Raji (cell line): ENCODE measurements around the gene CHCHD10.

Experiments used
- POLR2A ChIP-seq: IDR thresholded peaks from 2 replicates; pipeline ENCODE4 v1.6.1; 2011; ENCODE audit warnings: low read depth, low read length, control low read depth; ENCODE audit not compliant: insufficient read depth

Gene CHCHD10

DNA sequence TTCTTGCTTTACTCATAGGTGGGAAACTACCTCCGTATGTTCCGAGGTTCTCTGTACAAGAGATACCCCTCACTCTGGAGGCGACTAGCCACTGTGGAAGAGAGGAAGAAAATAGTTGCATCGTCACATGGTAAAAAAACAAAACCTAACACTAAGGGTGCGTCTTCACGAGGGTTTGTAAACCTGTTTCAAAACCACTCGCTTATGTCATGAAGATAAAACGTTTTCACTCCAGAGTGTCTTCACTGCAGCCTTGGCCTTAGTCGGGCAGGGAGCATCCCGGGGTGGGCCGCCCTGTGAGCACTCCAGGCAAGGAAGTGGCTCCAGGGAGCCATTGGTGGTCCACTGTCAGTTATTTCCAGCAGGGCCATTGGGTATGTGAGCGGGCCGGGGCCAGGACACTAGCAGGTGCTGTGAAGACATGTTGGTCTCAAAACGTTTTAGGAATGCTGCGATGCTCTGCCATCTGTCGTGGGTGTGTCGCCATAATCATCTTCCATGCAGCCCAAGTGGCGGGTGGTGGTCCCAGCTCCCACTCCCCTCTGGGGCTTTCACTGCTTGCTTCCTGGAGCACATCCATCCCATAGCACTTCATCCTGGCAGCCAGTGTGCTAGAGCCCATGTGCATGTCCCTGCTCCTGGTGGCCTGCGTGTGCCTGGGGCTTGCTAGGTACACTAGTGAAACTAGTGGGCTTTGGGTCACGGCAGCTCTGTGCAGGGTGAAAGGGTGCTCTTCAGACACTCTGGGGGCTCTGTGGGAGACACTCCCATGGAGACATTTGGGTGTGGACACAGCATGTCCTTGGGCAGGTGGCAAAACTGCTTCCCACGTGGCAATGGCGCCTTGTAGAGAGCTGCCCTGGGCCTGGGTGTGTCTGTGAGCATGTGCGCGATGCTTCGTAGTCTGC, 24.2 kb upstream of the CHCHD10 start:
- TF ChIP-seq POLR2A: no peak

DNA sequence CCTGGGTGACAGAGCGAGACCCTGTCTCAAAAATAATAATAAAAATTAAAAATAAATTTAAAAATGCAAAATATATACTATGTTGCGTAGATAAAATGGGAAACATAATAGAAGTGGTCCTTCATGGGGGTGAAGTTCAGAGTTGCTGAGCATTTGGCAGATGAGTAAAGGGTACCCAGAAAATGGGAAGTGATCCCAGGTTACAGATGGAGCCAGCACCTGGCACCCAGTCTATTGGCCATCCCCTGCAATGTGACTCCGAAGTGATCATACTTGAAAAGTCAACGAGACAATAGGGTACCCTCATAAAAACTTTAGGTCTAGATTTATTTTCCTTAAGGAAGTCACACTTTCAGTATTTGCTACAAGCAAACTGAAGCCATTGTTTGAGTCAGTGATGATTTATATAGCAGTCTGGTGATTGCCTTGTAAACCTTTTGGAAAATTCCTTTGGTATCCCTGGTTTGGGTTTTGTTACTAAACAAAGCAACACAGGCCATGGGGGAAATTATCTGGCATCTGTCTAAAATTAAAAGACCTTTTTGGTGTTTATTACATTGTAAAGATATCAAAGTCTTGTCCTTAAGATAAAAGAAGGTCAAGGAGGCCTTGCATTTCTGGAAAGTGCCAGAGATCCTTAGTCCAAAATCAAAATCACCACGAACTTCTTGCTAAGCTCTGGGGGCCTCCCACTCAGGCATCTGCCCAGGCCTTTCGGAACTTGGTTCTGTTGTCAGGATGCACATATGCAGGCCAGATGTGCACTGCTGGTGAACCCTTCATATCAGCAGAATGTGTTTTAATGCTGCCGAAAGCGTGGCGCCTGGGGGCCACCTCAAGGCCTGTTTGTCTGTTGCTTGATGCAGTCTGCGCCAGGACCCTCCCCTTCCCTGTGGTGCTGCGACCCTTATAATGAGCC, 23.3 kb upstream of the CHCHD10 start:
- no peak for TF ChIP-seq POLR2A

DNA sequence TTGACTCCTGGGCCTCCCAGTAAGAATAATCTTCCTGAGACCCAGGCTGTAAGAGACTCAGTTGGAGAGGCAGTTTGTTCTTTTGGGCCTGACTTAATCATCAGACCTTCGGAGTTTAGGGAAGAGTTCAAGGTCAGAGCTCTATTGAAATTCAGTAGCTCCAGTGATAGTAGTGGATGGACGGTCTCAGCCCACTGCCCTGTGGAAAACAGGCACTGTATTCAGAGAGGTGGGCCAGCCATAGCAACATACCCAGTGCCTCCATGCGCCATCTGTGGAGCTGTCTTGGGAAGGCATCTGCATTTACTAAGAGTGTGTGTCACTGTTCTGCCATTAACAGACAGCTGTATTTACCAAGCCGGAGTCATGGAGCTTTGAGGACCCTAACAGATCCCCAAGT, 21.9 kb upstream of the CHCHD10 start:
- TF ChIP-seq POLR2A: no peak

DNA sequence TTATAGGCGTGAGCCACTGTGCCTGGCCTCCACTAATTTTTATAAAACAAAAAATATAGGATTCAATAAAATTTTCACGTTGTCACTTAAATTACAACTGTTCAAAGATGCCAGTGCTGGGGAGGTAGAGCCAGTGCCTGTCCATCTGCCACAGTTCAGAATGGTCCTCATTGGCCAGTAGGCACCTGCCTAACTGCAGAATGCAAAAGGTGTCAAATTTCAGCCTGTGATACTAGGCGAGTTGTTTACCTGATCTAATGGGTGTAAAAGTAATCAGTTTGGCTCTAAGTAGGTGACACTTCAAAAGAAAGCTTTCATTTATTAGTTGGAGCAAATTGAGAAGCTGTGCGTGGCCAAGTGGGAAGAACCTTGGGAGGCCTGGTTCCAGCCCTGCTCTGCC, 21.3 kb upstream of the CHCHD10 start:
- TF ChIP-seq POLR2A: no peak

DNA sequence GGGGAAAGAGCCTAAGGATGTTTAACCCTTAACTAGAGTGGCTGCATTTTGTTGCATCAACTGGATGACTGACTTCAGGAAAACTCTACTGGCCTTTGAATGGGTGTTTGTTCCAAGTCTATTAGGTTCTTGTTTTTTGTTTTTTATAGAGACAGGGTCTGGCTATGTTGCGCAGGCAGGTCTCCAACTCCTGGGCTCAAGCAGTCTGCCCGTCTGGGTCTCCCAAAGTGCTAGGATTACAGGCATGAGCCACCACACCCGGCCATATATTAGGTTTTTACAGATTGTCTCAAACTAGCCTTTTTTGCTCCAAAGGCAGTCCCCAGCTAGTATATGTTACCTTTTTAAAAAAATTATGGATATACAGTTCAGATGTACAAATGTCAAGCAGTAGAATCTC, 20.1 kb upstream of the CHCHD10 start:
- no peak for TF ChIP-seq POLR2A

DNA sequence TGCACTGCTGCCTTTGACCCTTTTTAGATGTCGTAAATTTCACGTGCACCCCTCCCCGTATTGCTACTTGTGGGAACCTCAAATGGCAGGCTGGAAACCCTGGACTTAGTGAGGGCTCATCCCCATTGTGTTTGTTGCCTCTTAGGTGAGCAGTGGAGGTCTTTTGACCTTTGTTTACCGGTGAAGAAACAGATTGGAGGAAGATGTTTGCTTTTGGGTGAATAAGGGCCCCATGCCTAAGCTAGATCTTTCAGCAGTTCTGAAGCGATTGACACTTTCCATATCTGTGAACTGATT, 19.8 kb upstream of the CHCHD10 start:
- no peak for TF ChIP-seq POLR2A

DNA sequence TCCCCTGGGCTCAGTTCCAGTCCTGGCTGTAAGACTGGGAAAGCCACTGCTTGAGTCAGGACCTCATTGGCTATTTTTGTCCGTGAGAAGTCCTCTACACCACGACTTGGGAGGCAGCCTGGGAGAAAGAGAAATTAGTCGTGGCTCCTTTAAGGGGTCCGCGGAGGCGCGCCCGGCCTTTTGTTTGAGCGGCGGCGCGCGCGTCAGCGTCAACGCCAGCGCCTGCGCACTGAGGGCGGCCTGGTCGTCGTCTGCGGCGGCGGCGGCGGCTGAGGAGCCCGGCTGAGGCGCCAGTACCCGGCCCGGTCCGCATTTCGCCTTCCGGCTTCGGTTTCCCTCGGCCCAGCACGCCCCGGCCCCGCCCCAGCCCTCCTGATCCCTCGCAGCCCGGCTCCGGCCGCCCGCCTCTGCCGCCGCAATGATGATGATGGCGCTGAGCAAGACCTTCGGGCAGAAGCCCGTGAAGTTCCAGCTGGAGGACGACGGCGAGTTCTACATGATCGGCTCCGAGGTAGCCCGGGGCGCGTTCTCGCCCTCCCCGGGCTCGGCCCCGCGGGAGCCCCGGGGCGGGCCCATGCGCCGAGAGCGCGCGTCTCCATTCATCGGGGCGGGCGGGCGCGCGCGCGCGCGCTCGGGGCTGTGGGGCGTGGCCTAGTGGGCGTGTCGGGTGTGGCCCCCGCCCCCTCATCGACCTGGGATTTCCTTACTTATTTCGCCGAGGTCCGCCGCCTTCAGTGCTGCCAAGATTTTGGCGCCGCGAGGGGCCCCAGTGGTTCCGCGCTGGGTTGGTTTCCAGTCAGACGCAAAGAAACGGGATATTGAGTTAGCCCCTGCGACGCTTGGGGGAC, 19.2 kb upstream of the CHCHD10 start, which contains the start of gene SMARCB1:
Gene SMARCB1, plus strand, starts transcription at position 215 of the 848 bp plus-strand sequence. Its CDS starts 204 bp downstream, at position 419.
- peak; percentile 60 for TF ChIP-seq POLR2A

DNA sequence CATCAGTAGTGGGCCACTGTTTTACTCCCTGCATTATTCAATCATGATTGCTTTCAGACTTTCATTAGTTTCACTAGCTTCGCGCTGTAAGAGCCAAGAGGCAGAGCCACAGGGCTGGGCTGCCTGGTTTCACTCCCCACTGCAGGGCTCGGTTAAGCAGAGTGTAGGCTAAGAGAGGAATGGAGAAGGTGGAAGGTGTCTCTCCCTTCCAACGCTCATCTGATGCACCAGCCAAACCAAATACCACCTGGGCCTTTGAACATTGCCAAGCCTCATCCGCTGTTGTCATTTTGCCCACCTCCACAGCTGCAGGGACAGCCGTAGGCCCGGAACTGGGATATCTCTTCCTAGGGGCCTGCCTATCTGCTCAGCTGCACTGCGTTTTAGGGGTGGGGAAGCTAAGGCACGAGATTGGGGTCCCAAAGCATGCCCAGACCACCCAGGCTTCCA, 18.5 kb upstream of the CHCHD10 start:
- no peak for TF ChIP-seq POLR2A

DNA sequence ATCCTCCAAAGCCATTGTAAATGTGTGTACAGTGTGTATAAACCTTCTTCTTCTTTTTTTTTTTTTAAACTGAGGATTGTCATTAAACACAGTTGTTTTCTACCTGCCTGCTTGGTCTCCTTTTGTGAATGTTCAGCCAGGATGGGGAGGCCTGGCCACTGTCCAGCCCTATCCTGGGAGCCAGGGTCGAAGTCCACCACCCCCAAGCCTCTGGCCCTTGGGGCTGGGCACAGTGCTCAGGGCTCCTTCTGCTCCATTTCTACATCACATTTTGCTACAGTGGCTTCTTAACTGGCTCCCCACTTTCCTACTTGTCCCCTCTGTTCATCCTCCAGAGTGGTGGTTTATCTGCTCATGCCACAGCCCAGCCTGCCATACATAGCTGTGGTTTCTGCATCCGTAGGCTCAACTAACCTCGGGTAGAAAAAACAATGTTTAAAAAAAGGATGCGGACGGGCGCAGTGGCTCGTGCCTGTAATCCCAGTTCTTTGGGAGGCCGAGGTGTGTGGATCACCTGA, 16.5 kb upstream of the CHCHD10 start:
- no peak for TF ChIP-seq POLR2A

DNA sequence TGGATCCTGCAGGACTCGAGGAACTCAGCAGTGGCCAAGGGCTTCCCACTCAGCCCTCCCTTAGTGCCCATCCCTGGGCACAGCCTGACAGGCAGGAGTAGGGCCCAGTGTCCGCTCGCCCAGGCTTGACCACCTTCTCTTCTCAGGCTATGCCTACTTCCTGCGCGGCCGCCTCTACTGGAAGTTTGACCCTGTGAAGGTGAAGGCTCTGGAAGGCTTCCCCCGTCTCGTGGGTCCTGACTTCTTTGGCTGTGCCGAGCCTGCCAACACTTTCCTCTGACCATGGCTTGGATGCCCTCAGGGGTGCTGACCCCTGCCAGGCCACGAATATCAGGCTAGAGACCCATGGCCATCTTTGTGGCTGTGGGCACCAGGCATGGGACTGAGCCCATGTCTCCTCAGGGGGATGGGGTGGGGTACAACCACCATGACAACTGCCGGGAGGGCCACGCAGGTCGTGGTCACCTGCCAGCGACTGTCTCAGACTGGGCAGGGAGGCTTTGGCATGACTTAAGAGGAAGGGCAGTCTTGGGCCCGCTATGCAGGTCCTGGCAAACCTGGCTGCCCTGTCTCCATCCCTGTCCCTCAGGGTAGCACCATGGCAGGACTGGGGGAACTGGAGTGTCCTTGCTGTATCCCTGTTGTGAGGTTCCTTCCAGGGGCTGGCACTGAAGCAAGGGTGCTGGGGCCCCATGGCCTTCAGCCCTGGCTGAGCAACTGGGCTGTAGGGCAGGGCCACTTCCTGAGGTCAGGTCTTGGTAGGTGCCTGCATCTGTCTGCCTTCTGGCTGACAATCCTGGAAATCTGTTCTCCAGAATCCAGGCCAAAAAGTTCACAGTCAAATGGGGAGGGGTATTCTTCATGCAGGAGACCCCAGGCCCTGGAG, 15.7 kb upstream of the CHCHD10 start:
- no peak for TF ChIP-seq POLR2A

DNA sequence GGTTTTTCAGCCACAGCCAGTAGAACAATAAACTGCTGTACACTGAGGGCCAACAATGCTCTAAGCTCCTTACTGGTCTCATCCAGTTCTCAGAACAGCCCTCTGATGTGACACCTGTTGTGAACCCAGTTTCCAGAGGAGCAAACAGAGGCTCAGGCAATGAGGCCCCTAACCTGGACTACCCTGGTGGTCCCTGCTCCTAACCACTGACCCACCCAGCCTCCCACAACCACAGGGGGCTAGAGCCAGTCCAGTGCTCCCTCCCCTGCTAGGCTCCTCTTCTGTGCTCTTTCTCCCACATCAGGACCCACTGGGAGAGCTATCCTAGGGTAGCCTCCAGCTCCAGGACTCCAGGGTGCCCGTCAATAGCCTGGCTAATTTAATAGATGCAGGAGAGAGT, 14.9 kb upstream of the CHCHD10 start:
- TF ChIP-seq POLR2A: no peak

DNA sequence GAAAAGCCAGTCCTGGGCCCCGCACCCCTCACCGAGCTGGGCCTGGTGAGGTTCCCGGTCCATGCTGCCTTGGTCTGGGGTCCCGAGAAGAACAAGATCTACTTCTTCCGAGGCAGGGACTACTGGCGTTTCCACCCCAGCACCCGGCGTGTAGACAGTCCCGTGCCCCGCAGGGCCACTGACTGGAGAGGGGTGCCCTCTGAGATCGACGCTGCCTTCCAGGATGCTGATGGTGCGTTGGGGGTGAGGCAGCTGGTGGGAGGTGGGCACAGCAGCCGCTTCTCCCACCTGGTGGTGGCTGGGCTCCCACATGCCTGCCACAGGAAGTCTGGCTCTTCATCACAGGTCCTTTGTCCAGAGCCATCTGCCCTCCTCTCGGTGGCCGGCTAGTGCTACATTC, 14.5 kb upstream of the CHCHD10 start:
- TF ChIP-seq POLR2A: no peak

DNA sequence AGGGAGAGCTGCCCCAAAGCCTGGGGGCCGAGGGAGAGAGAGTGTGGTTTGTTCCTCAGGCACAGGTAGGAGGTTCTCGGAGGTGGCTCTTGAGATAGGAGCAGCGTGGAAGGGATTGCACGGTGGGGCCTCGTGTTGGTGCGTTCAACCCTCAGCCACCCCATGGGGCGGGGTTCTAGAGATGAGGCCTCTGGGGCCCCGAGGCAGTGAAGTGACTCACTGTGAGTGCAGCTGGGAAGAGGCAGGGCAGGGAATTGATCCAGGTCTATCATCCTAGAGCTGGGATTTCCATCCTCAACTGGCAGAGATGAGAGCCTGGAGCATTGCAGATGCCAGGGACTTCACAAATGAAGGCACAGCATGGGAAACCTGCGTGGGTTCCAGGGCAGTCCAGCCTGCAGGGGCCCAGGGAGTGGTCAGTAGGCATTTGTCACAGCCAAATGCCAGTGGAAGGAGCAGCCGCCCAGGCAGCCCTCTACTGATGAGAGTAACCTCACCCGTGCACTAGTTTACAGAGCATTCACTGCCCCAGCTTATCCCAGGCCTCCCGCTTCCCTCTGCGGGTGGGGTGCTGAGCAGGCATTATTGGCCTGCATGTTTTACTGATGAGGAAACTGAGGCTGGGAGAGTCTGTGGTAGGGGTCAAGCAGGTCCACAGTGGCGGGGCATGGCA, 13.9 kb upstream of the CHCHD10 start:
- TF ChIP-seq POLR2A: no peak

DNA sequence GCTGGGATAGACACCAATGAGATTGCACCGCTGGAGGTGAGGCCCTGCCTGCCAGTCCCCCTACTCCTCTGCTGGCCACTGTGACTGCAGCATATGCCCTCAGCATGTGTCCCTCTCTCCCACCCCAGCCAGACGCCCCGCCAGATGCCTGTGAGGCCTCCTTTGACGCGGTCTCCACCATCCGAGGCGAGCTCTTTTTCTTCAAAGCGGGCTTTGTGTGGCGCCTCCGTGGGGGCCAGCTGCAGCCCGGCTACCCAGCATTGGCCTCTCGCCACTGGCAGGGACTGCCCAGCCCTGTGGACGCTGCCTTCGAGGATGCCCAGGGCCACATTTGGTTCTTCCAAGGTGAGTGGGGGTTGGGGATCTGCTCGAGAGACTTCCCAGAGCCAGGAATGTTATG, 13.3 kb upstream of the CHCHD10 start:
- TF ChIP-seq POLR2A: no peak
